ENCODE data around the gene LEO1. TPM values are rescaled to one million over a fixed set of nuclear protein-coding genes. Genes with fewer than 3 reads are reported as not detected.
A peak's percentile ranks its signal among the peaks of the same experiment; 100 is the strongest.

The LEO1 gene
- total RNA-seq, 1 experiment from 2014 or later, result 30.1 TPM

- H3K27me3 ChIP-seq (ENCODE audit: control insufficient read depth, insufficient read depth, low read length), result no peaks in the 10 kb centered on the region
- BruUV-seq (replicated peaks), result no TSS peak
- in situ Hi-C loops (cut with HindIII; ENCODE audit: low pct_unique_long_range_greater_than_20kb, low sequenced_read_pairs) (no loop called here), intact Hi-C loops (cut with micrococcal nuclease; ENCODE audit: unreplicated experiment) (loop anchor here (2.0 kb wide), 2 partner anchors 97 to 159 kb away; no protein-coding TSS in a partner anchor)
- H3K9me3 ChIP-seq (ENCODE audit: control insufficient read depth, insufficient read depth, low read depth, low read length), result no peaks in the 10 kb centered on the region
- H3K4me3 ChIP-seq (ENCODE audit: low read depth in 2 of 2, low read length in 2 of 2), result peak overlapping the region; percentile 6 to 43; a peak in 3 of 4 replicates
- ATAC-seq (peak; percentile 95), DNase-seq (ENCODE audit: low read depth, low spot score) (peak; percentile 85)
- ChIA-PET CTCF (interaction anchor here (0.5 to 1.0 kb wide), 2 partner anchors 245 to 248 kb away, joined by 4 to 6 read pairs; no protein-coding TSS in a partner anchor), POLR2A (interaction anchor here (1.1 kb wide), 1 partner anchor 10 kb away, joined by 4 read pairs; no protein-coding TSS in a partner anchor)
- peak overlapping the region; percentile 75 for H3K27ac ChIP-seq (ENCODE audit: low read length)
- peaks cover 7% of the 10 kb centered on the region for H3K4me1 ChIP-seq (ENCODE audit: control insufficient read depth, insufficient read depth, low read length)
- no peak for TF ChIP-seq TCF7L2 (IDR thresholded peaks at IDR 0.05; ENCODE audit: low read depth, low read length)
- H3K36me3 ChIP-seq (ENCODE audit: control insufficient read depth, insufficient read depth, low read length), result no peaks in the 10 kb centered on the region
Measured at GRCh38 chr15:51982013-51982769, 10.6 kb upstream of the LEO1 start.

- H3K9me3 ChIP-seq (ENCODE audit: control insufficient read depth, insufficient read depth, low read depth, low read length), result no peaks in the 10 kb centered on the region
- no peaks in the 10 kb centered on the region for H3K27me3 ChIP-seq (ENCODE audit: control insufficient read depth, insufficient read depth, low read length)
- DNase-seq (ENCODE audit: low read depth, low spot score) (no peak), ATAC-seq (no peak)
- intact Hi-C loops (cut with micrococcal nuclease; ENCODE audit: unreplicated experiment) (no loop called here), in situ Hi-C loops (cut with HindIII; ENCODE audit: low pct_unique_long_range_greater_than_20kb, low sequenced_read_pairs) (no loop called here)
- no peak overlapping the region for H3K27ac ChIP-seq (ENCODE audit: low read length)
- no peaks in the 10 kb centered on the region; the same call in 1 of the 2 replicates for H3K36me3 ChIP-seq (ENCODE audit: control insufficient read depth, insufficient read depth, low read length)
- BruUV-seq (replicated peaks), result no TSS peak
- ChIA-PET POLR2A (no interaction called here), CTCF (no interaction called here)
- TF ChIP-seq POLR2AphosphoS5 (IDR thresholded peaks at IDR 0.05; ENCODE audit: low read depth, low read length), result no peak
- no peak for TF ChIP-seq SIN3A (IDR thresholded peaks at IDR 0.05; ENCODE audit: borderline replicate concordance, insufficient read depth, low read depth, low read length)
- TF ChIP-seq TCF7L2 (IDR thresholded peaks at IDR 0.05; ENCODE audit: low read depth, low read length), result no peak
- TF ChIP-seq REST (IDR thresholded peaks at IDR 0.05; ENCODE audit: insufficient read depth in 1 of 2, low read depth in 2 of 2, low read length in 1 of 2), result no peak
- TF ChIP-seq, protein P1, sequence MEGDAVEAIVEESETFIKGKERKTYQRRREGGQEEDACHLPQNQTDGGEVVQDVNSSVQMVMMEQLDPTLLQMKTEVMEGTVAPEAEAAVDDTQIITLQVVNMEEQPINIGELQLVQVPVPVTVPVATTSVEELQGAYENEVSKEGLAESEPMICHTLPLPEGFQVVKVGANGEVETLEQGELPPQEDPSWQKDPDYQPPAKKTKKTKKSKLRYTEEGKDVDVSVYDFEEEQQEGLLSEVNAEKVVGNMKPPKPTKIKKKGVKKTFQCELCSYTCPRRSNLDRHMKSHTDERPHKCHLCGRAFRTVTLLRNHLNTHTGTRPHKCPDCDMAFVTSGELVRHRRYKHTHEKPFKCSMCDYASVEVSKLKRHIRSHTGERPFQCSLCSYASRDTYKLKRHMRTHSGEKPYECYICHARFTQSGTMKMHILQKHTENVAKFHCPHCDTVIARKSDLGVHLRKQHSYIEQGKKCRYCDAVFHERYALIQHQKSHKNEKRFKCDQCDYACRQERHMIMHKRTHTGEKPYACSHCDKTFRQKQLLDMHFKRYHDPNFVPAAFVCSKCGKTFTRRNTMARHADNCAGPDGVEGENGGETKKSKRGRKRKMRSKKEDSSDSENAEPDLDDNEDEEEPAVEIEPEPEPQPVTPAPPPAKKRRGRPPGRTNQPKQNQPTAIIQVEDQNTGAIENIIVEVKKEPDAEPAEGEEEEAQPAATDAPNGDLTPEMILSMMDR (IDR thresholded peaks at IDR 0.05), result no peak
- H3K4me3 ChIP-seq (ENCODE audit: low read depth in 2 of 2, low read length in 2 of 2), result no peak overlapping the region
- peaks cover 11% of the 10 kb centered on the region for H3K4me1 ChIP-seq (ENCODE audit: control insufficient read depth, insufficient read depth, low read length)
Measured at GRCh38 chr15:51973775-51974174, 2.2 kb upstream of the LEO1 start.

- Histone ChIP-seq H3K9me3 (ENCODE audit: control insufficient read depth, insufficient read depth, low read depth, low read length) (no peaks in the 10 kb centered on the region), H3K27ac (ENCODE audit: low read length) (peak overlapping the region; percentile 84), H3K4me3 (ENCODE audit: low read depth in 2 of 2, low read length in 2 of 2) (peak overlapping the region; percentile 82 to 95), H3K4me1 (ENCODE audit: control insufficient read depth, insufficient read depth, low read length) (peaks cover 11% of the 10 kb centered on the region), H3K36me3 (ENCODE audit: control insufficient read depth, insufficient read depth, low read length) (no peaks in the 10 kb centered on the region; the same call in 1 of the 2 replicates), H3K27me3 (ENCODE audit: control insufficient read depth, insufficient read depth, low read length) (no peaks in the 10 kb centered on the region)
- ChIA-PET CTCF (no interaction called here), POLR2A (interaction anchor here (1.2 kb wide), 1 partner anchor 8 kb away, joined by 4 read pairs; no protein-coding TSS in a partner anchor)
- TF ChIP-seq, protein P1 (IDR thresholded peaks at IDR 0.05), result no peak
- TF ChIP-seq REST (IDR thresholded peaks at IDR 0.05; ENCODE audit: insufficient read depth in 1 of 2, low read depth in 2 of 2, low read length in 1 of 2), result no peak
- no peak for TF ChIP-seq SIN3A (IDR thresholded peaks at IDR 0.05; ENCODE audit: borderline replicate concordance, insufficient read depth, low read depth, low read length)
- no peak for TF ChIP-seq TCF7L2 (IDR thresholded peaks at IDR 0.05; ENCODE audit: low read depth, low read length)
- no peak for TF ChIP-seq POLR2AphosphoS5 (IDR thresholded peaks at IDR 0.05; ENCODE audit: low read depth, low read length)
- in situ Hi-C loops (cut with HindIII; ENCODE audit: low pct_unique_long_range_greater_than_20kb, low sequenced_read_pairs), result no loop called here
- ATAC-seq (no peak), DNase-seq (ENCODE audit: low read depth, low spot score) (no peak)
- BruUV-seq (replicated peaks), result TSS peak; percentile 91
- intact Hi-C loops (cut with micrococcal nuclease; ENCODE audit: unreplicated experiment), result no loop called here
Measured at GRCh38 chr15:51973220-51973619, 1.6 kb upstream of the LEO1 start.
